8988T (cell line): Measurements from ENCODE around the gene ZNF287.
A peak's percentile ranks its signal among the peaks of the same experiment; 100 is the strongest.
"Not testable (repeated sequence)": the region's sequence is repeated elsewhere in the genome, so short reads cannot be mapped to it uniquely, and the experiment has no call there.

Experiments used
- DNase-seq: peaks from one replicate; pipeline ENCODE4 v3.0.0; 2011

The ZNF287 gene

GRCh38 chr17:16568541-16569357 lies at the start of gene ZNF287:
TSS of gene ZNF287 (minus strand) at chr17:16569204. CDS start at chr17:16567731, 1,473 bp downstream.
- peak; percentile 87 for DNase-seq

GRCh38 chr17:16617481-16618060 lies 48.6 kb upstream of the ZNF287 start:
- no peak for DNase-seq

- no peak for DNase-seq
Observed at GRCh38 chr17:16599537-16599936, 30.5 kb upstream of the ZNF287 start.

GRCh38 chr17:16593356-16594102 lies 24.5 kb upstream of the ZNF287 start:
- DNase-seq, result no peak

- DNase-seq, result peak; percentile 87
Observed at GRCh38 chr17:16589097-16589969, 20.3 kb upstream of the ZNF287 start.

GRCh38 chr17:16585796-16586195 lies 16.8 kb upstream of the ZNF287 start:
- no peak for DNase-seq

GRCh38 chr17:16584273-16584995 lies 15.4 kb upstream of the ZNF287 start:
- DNase-seq, result peak; percentile 95

- DNase-seq, result no peak
Observed at GRCh38 chr17:16583781-16584180, 14.8 kb upstream of the ZNF287 start.

- no peak for DNase-seq
Observed at GRCh38 chr17:16573466-16573865, 4.5 kb upstream of the ZNF287 start.

GRCh38 chr17:16569358-16569712 lies 331 bp upstream of the ZNF287 start:
- DNase-seq, result no peak

- DNase-seq, result no peak
Observed at GRCh38 chr17:16552637-16553045, 16.4 kb downstream of the ZNF287 start.

GRCh38 chr17:16551878-16552636 lies 16.9 kb downstream of the ZNF287 start:
- no peak for DNase-seq

- DNase-seq, result no peak
Observed at GRCh38 chr17:16537130-16537458, 31.9 kb downstream of the ZNF287 start.

GRCh38 chr17:16534236-16534635 lies 34.8 kb downstream of the ZNF287 start:
- DNase-seq, result no peak

GRCh38 chr17:16529906-16530305 lies 39.1 kb downstream of the ZNF287 start:
- DNase-seq, result no peak

- DNase-seq, result no peak
Observed at GRCh38 chr17:16527298-16527697, 41.7 kb downstream of the ZNF287 start.

- not testable (repeated sequence) for DNase-seq
Observed at GRCh38 chr17:16525556-16525955, 43.4 kb downstream of the ZNF287 start.

GRCh38 chr17:16521070-16521727 lies 47.8 kb downstream of the ZNF287 start:
- peak; percentile 73 for DNase-seq

- DNase-seq, result no peak
Observed at GRCh38 chr17:16519021-16519420, 50.0 kb downstream of the ZNF287 start.

GRCh38 chr17:16517477-16517876 lies 51.5 kb downstream of the ZNF287 start:
- DNase-seq, result no peak

GRCh38 chr17:16516594-16517051 lies 52.4 kb downstream of the ZNF287 start:
- peak; percentile 39 for DNase-seq
